HG03280 (cell line): ENCODE results near the gene RNF144A.
A peak's percentile ranks its signal among the peaks of the same experiment; 100 is the strongest.

Experiments used
- ATAC-seq: cut with Tn5 transposase; IDR thresholded peaks from one replicate; pipeline ENCODE4 v1.9.1; 2021; ENCODE audit warnings: mild to moderate bottlenecking, moderate library complexity; ENCODE audit not compliant: unreplicated experiment

Gene RNF144A

DNA sequence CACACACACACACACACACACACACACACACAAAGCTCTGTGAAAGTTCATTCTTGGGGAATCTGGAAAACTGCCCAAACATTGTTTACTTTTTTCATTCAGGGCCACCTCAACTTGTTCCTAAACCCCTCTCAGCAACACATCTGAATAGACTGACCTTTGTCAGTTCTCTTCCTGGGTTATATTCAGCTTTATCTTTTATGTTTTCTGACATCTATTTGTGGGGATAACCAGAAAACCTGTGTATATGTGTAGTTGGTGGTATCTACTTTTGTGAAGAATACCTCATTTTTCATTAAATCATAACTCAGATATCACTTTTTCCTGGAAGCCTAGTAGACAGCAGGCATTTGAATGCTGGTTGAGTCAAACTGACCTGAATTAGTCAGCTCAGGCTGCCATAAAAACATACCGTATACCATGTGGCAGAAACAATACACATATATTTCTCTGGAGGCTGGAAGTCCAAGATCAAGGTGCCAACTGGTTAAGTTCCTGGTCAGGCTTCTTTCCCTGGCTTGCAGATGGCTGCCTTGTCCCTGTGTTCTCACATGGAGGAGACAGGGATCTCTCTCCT is 11.0 kb upstream of the RNF144A start:
- ATAC-seq, result no peak

DNA sequence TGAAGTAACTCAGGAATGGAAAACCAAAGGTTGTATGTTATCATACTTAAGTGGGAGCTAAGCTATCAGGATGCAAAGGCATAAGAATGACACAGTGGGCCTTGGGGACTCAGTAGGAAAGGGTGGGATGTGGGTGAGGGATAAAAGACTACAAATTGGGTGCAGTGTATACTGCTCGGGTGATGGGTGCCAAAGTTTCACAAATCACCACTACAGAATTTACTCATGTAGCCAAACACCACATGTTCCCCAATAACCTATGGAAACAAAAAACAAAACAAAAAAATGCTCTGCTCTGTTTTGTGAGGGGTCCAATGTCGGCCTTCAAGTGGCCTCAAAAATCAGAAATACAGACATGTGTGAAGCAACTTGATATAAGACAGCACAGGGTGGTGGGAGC is 8.9 kb upstream of the RNF144A start:
- no peak for ATAC-seq

DNA sequence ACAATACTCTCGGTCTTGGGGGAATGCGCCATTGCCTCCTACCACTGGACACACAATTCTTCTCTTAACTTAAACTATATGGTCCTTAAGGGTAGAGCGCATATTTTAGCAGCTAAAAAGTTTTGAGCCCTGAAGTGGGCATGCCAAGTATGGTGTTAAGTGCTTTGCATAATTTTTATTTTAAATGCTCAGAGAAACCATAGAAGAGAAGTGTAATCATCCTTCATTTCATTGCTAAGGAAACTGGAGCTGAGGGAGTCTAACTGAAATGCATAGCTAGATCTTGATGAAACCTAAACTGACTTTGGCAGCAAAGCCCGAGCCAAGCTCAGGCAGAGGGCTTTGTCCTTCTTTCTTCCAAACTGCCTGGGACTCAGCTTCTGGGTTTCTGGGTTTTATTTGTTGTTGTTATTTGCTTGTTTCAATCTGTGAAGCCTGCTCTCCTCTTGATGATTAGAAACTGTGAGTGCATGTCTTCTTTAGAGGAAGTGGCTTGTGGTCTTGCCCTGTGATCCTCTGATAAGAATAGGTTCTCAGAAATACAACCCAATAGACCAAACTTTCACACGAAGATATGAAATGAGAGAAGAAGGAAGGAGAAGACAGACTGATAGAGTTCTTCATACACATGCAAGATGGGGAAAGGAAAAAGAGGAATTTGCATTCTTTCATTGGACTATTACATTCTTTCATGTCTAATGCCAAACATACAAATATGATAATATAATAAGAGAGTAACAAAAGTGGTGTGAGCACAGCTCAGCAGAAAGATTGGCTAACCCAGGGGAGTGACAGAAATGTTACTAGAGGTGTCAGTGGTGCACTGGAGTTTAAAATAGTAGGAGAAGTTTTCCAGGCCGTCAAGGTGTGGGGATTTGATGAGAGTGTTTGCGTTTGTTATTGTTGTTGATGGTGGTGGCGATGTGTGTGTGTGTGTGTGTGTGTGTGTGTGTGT is 7.5 kb upstream of the RNF144A start:
- peak; percentile 99 for ATAC-seq

DNA sequence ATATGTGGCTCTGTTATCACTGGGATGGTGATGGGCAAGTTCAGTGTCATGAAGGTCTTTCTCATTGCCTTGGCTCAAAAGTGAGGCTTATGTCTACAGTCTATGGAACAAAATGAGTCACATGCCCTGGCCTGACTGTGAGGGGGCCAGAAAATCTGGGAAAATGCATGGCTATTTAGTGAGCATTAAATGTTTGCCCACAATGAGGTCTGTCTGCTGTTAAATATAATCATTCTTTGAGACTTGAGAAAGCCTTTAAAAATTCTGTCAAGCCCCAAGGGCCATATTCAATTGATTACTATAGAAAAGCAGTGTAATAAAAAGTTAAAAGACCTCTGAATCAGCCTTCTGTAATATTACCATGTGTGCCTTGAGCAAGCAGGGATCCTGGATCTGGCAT is 5.5 kb upstream of the RNF144A start:
- ATAC-seq, result no peak

DNA sequence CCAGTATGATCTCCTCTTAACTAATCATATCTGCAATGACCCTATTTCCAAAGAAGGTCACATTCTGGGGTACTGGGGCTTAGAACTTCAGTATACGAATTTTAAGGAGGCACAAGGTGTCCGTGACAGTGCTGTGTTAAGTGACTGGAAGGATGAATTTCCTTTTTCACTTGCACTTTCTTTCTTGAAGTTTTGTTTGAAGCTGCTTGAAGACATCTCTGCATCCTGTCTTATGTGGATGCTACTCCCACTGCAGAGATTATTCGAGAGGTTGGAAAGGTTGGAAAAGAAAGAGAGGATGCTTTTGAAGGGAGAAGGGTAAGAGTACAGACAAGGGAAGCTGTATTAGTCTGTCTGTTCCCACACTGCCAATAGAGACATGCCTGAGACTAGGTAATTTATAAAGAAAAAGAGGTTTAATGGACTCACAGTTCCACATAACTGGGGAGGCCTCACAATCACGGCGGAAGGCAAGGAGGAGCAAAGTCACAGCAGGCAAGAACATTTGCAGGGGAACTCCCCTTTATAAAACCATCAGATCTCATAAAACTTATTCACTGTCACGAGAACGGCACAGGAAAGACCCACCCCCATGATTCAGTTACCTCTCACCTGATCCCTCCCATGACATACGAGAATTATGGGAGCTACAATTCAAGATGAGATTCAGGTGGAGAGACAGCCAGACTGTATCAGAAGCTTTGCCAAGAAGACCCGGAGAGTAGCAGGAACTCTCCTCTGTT is 3.6 kb upstream of the RNF144A start:
- ATAC-seq, result no peak

DNA sequence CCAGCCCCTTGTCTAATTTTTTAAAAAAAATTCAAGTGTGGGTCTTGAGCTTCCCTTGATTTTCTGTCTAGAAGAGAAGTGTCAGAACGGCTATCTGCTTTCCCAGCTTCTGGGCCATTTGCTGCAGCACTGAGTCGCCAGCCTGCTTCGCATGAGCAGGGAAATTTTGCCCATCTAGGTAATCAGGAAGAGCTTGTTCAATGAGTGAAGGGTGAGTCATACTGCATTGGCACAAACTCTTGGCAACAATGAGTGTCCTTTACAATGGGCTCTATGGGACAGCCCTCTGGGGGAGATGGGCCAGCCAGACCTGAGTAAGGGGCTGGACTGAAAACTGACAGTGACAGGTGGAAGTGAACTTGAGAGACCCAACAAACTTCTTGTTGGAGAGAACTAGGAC is 2.4 kb upstream of the RNF144A start:
- no peak for ATAC-seq

DNA sequence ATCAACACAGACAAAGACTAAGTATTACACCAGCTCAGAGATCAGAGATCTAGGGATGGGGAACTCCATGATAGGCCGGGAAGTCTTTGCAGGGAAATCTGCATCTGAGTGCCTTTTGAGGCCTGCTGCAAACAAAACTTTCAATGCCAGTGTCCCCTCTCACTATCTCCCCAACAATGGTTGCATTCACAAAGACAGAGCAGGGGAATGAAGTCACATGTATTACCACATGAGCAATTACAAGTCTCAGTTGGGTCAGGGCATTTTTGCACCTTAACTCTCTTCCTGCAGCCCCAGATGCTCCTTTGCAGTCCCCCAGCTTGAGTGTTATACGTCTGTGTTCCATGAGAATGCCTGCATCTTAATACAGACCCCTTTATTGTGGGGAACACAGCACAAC is 1.8 kb upstream of the RNF144A start:
- ATAC-seq, result no peak

DNA sequence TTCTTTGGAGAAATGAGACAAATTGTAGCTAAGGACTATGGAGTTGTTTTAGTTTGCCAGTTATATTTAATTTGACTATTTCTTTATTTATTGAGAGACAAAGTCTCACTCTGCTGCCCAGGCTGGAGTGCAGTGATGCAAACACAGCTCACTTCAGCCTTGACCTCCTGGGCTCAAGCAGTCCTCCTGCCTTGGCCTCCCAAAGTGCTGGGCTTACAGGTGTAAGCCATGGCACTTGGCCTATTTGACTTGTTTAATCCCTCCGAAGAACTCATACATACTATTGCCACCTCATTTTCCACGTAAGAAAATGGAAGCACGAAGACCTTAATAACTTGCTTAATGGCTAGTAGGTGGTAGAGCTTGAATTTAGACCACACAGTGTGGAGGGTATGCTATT is 988 bp upstream of the RNF144A start:
- no peak for ATAC-seq

DNA sequence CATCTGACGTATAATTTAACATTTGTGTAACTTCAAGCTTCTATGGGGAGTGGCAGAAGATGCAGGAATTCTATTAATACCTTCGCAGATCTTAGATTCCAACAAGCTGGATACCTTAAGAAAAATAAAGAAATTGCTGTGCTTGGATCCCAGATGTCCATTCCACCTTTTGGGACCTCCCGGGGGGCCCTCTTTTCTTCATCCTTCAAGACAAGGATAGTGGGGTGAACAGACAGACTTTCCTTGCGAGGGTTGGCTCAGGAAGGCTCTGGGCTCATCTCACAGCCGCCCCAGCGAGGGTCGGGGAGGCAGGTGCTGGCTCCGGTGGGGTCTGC is 509 bp upstream of the RNF144A start:
- no peak for ATAC-seq

DNA sequence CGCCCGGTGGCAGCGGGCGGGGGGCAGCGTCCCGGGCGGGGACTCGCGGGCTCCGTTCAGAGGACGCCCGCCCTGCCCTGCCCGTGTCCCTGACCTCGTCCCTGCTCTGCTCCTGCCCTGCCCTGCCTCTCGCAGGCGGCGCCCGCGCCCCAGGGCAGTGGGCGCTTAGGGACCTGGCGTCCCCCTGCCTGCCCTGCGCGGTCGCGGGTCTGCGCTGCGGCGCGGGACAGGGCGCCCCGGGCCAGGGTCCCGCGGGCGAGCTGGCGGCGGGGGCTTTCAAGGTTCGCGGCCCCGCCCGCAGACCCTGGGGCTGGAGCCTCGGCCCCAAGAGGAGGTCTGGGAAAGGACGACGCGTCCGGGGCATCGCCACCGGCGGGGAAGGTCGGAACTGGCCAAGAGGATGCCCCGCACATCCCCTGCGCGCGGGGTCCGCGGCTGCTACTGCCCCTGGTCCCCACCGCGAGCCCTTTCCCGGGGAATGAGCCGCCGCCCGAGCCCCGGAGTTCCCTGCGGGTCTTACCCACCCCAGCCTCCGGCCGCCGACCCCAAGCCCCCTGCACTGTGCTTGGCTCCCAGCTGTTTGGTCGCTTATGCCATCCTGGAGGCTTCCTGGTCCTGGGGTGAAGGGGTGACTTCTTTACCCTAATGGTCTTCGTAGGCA is 679 bp downstream of the RNF144A start:
- peak; percentile 24 for ATAC-seq

DNA sequence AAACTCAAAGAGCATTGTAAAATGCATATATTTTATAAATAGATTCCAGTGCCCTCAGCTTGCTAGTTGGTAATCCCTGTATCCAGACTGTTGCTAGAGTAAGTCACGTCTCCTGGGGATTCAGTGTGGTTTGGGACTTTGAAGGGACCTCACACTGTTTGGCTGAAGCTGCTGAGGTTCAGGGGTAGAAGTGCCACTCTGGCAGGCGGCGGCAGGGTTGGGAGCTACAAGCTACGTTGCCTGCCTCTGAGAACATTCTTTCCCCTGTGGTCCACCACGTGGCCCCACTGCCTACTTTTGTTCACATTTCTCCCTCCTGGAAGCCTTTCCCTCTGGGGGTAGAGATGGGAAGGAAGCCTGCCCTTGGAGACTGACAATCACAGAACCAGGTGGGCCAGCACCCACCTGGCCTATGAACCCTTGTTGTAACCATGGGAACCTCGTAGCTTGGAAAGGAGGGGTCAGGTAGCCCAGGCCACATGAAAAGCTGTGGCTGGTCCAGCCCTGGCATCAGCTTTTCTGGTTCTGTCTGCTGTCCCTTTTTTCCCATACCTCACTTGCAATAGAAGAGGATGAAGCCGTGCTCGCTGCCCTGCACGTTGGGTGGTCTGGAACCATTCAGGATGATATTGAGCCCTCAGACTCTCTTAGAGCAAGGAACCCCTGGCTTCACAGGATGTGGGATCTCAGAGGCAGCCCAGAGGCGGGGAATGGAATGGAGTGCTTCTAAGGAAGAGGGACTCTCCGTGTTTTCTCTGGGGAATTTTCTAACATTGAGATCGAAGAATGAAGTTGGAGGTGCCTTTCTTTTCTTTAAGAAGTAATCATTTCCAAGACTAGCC is 2.9 kb downstream of the RNF144A start:
- no peak for ATAC-seq

DNA sequence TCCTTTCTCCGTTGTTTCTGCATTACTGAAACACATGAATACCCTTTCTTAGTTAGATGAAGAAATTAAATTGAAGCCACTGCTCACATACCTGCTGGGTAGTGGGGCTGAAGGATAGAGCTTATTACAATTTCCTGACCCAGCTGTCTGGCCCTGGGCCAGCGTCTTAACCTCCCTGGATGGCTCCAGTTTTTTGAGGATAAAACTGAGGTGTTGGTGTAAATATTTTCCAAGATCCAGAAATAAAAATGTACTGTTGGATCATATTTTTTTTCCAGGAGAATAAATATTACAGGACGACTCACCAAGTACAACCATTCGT is 3.5 kb downstream of the RNF144A start:
- ATAC-seq, result no peak

DNA sequence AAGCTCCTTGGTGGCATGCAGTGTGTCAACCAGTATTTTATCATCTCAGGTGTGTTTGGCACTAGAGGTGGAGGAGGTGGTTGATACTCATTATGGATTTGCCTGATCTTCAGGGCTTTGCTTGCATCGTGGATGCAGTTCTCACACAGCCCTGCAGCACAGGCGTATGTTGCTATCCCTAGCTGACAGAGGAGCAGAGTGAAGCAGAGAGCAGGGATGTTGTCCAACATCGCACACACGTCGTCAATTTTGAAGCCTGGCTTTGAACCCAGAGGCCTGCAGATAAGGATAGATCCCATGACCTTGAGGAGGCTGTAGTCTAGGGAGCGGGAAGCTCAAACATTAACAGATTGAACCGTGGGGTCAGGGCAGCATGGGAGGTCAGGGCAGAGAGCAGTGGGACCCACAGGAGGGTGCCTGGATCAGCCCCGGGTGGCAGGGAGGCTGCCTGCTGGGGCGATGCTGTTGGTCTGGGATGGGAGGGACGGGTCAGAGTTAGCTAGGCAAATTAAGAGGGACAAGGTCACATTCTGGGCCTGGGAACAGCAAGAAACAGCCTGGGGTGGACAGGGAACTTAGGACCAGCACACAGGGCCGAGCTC is 4.2 kb downstream of the RNF144A start:
- ATAC-seq, result no peak

DNA sequence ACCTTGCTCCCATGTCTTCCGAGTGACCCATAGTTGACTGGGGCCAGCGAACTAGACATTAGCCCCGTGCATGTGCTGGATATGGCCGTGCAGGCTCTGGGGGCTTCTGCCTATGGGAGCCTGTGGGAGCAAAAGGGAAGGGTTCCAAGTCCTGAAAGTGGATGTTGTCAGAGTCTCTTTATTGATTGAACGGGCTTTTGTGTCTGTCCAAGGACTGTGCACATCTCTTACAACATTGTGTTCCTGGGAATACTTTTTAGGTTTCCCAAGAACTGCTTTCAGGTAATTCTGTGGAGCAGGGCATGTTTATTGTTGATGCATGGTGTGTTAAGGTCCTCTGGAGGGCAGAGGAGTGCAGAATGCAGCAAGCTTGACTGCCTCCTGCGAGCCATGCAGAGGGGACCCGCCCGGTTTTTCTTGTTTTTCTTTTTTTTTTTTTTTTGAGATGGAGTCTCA is 5.0 kb downstream of the RNF144A start:
- ATAC-seq, result no peak

DNA sequence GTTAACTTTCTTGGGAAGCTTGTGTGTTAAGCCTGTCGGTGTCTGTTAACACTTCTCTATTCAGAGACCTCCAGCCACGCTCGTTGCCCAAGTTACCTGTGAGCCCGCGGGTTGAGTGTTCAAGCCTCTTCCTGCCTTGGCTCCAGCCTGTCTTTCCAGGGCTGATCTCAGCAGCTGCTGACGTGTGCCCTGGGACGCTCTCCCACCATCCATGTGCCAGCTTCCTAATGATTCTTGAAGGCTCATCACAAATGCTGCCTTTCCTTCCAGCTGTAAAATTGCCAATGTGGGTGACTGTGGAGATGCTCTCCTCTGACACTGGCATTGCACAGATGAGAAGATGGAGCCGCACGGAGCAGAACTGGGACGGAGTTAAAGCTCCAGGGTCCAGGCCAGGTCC is 6.1 kb downstream of the RNF144A start:
- ATAC-seq, result no peak

DNA sequence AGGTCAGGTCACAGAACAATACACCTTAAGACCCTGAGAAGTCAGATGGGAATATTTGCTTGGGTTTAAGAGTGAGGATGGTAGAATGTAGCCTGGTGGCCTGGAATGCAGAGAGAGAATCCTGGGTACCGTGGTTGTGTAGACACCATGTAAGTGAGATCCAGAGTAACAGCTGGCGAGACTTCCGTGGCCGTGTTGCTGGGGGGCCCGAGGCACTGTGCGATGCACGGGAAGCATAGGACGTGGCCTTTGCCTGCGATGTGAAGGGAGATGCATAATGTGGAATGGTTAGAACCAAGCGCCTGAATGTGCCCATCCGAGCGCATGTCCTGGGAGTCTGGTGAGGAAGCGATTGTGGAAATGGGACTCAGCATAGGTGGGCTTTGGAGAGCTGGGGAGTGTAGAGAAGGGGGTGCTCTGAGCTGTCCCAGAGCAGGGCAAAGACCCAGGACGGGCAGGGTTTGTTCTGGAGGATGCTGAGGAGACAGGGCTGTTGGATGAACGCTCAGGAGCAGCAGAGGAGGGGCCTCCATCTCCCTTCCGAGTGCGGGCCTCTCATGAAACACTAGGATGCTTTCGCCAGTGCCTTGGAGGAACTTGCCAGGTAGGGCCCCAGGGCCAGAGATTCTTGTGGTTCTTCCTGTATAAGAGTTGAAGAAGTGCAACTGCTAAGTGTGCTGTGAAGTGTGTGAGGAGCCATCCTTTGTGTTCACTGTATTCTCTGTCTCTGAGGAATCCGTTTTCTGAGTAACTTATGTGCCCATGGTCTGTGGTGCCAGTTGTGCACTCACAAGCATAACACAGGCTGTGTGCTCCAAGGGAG is 7.1 kb downstream of the RNF144A start:
- ATAC-seq, result no peak

DNA sequence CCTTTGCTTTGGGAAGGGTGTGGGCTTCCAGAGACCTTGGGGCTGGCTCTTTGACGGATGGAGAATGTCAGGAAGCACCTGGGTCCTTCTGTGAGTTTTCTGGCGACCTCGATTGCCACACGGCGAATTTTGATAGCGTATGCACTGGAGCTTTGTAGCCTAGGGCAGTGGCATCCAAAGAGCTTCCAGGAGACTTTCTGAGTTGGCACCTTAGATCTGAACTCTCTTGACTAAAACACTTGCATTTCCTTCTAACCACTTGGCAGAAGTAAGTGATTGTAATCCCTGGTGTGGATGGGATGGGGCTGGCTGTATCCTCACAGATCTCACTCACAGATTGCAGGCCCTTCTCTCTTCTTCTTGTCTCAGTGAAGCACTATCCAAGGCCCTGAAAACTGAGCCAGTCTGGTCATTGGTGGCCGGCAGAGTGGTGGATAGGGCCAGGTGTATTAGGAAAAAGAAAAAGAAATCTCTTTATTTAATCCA is 7.8 kb downstream of the RNF144A start:
- no peak for ATAC-seq

DNA sequence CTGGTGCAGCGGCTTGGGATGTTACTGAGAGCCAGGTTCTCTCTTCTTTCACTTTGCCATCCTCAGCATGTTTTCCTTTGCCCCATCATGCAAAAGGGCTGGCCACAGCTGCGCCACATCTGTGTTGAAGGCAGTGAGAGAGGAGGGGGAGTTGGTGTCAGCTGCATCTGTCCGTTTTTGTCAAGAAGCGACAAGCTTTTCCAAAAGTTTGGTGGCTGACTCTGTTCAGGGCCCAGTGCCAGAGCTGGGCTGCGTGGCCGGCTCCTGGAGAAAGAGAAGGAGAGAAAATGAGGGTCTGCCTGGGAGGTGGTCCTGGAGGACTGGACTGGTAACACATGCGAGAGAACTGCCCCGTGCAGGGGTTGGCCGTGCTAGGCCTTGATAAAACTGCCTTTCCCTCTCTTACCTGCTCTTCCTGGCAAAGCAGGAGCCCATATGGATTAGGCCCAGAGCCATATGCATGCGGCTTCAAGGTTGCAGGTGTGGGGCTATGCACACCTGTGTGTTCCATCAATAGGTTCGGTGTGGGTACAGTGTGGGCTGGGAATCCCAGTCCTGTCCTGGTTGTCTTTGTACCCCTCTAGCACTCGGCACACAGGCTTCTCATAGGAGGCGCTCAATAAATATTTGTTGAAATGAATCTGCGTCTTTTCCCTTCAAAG is 9.0 kb downstream of the RNF144A start:
- no peak for ATAC-seq

DNA sequence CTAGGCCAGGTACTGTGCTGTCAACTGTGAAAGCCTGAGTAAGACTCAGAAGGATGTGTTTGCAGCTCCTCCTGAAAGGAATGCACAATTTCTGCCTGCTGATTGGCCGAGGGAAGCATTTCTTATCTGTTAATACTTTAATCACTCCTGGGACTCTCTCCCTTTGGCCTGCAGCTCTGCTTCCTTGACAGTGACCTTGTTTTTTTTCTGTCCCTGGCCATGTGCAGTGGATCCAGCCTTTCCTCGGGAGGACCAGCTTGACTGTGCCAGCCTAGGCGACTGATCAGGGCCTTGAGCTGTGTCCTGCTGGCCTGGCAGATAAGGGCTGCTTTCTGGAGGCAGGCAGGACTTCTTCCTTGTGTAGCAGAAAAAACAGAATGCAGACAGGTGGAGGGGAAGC is 10.0 kb downstream of the RNF144A start:
- no peak for ATAC-seq
